BE2C (cell line): ENCODE data around the gene A4GNT.

ENCODE experiments used
- DNase-seq: peaks from one replicate; pipeline ENCODE4 v3.0.0-alpha.2; 2020
- H3K27me3 ChIP-seq: fragments of 250-450 bp; sonication (Bioruptor Pico); 2 replicates; pipeline ENCODE4 v1.5.1; 2020; ENCODE audit warnings: mild to moderate bottlenecking
- H3K36me3 ChIP-seq: fragments of 250-450 bp; sonication (Bioruptor Pico); 2 replicates; pipeline ENCODE4 v1.5.1; 2020; ENCODE audit warnings: mild to moderate bottlenecking
- H3K4me1 ChIP-seq: fragments of 250-450 bp; sonication (Bioruptor Pico); 2 replicates; pipeline ENCODE4 v1.5.1; 2020
- H3K4me3 ChIP-seq: 2 replicates; pipeline ENCODE4 v1.5.1; 2011; ENCODE audit warnings: low read depth, low read length
- H3K9me3 ChIP-seq: fragments of 250-450 bp; sonication (Bioruptor Pico); 2 replicates; pipeline ENCODE4 v1.5.1; 2020
- TF ChIP-seq, protein P1 (sequence below): IDR thresholded peaks from 2 replicates; pipeline ENCODE4 v1.5.1; 2012; ENCODE audit warnings: mild to moderate bottlenecking, low read depth, low read length

A4GNT gene

DNA sequence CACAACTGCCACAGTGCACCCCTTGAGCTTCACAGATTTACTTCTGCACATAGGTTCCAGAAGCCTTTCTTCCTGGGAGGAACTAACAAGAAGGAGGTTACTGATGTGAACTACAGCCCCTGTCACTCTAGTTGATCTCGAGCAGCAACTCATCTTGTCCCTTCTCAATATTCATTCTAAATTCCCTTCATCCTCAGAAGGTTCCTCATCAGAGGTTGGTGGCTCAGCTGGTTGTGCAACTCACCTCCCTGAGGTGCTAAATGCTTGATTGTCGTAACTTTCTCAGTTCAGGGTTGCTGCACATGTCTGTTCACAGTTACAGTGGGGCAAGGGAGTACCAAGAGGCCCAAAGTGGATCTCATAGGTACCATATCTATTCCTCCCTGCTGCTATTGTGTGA, 5.7 kb upstream of the A4GNT start:
- Histone ChIP-seq H3K36me3 (no peaks in the 10 kb centered on the region), H3K4me1 (no peaks in the 10 kb centered on the region), H3K9me3 (no peaks in the 10 kb centered on the region), H3K27me3 (no peaks in the 10 kb centered on the region), H3K4me3 (no peak overlapping the region)
- DNase-seq: no peak
- TF ChIP-seq, protein P1, sequence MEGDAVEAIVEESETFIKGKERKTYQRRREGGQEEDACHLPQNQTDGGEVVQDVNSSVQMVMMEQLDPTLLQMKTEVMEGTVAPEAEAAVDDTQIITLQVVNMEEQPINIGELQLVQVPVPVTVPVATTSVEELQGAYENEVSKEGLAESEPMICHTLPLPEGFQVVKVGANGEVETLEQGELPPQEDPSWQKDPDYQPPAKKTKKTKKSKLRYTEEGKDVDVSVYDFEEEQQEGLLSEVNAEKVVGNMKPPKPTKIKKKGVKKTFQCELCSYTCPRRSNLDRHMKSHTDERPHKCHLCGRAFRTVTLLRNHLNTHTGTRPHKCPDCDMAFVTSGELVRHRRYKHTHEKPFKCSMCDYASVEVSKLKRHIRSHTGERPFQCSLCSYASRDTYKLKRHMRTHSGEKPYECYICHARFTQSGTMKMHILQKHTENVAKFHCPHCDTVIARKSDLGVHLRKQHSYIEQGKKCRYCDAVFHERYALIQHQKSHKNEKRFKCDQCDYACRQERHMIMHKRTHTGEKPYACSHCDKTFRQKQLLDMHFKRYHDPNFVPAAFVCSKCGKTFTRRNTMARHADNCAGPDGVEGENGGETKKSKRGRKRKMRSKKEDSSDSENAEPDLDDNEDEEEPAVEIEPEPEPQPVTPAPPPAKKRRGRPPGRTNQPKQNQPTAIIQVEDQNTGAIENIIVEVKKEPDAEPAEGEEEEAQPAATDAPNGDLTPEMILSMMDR: no peak

DNA sequence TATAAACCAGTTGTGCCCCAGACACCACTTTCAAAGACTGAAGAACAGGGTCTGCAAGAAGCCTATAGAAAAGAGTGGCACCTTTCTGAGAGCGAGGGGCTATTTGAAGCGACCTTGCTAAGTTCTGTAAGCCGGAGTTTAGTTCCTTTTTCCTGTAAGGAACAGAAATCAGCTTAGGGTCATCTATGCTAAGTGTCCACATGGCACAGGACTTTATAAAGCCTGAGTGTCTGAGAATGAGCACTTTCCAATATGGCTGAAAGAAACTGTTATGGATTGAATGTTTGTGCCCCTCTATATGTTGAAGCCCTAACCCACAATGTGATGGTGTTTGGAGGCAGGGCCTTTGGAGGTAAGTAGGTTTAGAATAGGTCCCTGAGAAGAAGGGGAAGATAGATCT, 4.0 kb upstream of the A4GNT start:
- no peaks in the 10 kb centered on the region for H3K4me1 ChIP-seq
- DNase-seq: no peak
- H3K27me3 ChIP-seq: no peaks in the 10 kb centered on the region
- no peaks in the 10 kb centered on the region for H3K36me3 ChIP-seq
- TF ChIP-seq, protein P1: no peak
- no peaks in the 10 kb centered on the region for H3K9me3 ChIP-seq
- H3K4me3 ChIP-seq: no peak overlapping the region

DNA sequence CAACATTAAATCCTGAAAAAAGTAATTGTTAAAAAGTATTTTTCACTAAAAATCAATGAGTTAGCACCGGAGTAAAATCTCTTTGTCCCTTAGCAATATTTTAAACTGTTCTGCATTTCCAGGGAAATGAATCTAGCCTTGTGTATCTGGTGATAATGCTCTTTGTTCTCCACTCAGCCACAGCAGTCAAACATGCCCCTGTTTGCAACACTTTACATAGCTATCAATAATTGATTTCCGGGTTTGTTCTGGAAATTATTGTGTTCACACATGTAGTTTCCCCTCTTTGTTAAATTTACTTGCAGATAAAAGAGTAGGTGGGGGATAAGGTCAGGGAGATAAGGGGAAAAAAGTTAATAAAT, 3.6 kb upstream of the A4GNT start:
- H3K4me1 ChIP-seq: no peaks in the 10 kb centered on the region
- H3K36me3 ChIP-seq: no peaks in the 10 kb centered on the region
- no peak for DNase-seq
- TF ChIP-seq, protein P1: no peak
- no peak overlapping the region for H3K4me3 ChIP-seq
- no peaks in the 10 kb centered on the region for H3K27me3 ChIP-seq
- no peaks in the 10 kb centered on the region for H3K9me3 ChIP-seq

DNA sequence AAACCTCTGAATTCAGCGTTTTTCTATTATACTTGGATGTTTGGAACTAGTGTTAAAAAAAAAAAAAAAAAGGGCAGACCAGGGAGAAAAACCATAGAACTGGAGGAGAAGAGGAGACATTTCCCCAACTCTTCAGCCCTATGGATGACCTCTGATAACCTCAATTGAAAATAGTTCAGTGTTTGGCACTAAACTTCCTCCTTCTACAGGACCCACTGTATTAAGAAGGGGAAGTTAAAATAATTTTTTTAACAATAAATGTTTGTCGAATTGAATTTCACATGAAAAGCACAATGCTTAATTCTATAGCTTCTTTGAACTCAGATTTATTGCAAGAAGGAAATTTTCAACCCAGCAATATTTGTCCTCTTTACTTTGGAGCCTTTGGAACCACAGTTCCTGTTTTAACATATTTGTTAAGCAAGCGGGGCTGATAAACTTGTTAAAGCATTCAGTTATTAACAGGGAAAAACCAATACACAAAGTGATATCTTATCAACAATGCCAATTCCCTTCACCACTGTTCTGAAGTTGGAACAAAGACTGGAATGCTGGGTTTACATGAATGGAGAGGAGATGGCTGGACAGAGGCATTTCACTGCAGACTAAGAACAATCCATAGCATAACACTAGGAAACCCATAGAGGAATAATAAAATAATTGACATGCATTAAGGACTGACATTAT, 3.1 kb upstream of the A4GNT start:
- Histone ChIP-seq H3K9me3 (no peaks in the 10 kb centered on the region), H3K4me1 (no peaks in the 10 kb centered on the region), H3K36me3 (no peaks in the 10 kb centered on the region), H3K27me3 (no peaks in the 10 kb centered on the region), H3K4me3 (no peak overlapping the region)
- TF ChIP-seq, protein P1: no peak
- no peak for DNase-seq

DNA sequence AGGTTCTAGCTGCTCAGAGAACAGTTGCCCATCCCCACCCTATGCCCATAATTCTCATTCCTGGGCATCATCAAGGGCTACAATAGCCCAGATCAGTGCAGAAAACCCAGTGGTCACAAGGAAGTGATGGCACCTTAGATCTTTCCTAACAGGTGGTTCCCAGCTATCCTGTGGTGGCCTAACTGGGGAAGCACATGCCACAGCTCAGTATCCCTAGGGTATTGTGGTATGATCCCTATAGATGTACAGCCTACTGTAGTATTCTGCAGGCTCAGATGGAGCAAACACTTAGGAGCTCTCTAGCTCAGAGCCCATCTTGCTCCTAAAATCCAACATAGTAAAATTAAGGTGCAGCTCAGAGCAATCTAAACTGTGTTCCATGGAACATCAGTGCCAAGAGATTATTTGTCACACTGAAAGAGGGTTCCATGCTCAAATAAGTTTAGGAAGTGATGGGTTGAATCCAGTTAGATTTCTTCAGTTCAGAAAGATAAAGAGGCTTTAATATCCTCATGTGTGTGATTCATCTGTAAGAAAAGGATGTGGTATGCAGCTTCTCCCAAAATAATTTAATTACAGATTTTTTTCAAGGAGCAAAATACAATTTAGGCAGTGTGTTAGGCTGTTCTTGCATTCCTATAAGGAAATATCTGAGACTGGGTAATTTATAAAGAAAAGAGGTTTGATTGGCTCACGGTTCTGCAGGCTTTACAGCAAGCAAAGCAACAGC, 4.4 kb downstream of the A4GNT start:
- no peaks in the 10 kb centered on the region for H3K9me3 ChIP-seq
- no peaks in the 10 kb centered on the region for H3K4me1 ChIP-seq
- no peaks in the 10 kb centered on the region for H3K27me3 ChIP-seq
- H3K36me3 ChIP-seq: no peaks in the 10 kb centered on the region
- no peak overlapping the region for H3K4me3 ChIP-seq
- TF ChIP-seq, protein P1: no peak
- no peak for DNase-seq

DNA sequence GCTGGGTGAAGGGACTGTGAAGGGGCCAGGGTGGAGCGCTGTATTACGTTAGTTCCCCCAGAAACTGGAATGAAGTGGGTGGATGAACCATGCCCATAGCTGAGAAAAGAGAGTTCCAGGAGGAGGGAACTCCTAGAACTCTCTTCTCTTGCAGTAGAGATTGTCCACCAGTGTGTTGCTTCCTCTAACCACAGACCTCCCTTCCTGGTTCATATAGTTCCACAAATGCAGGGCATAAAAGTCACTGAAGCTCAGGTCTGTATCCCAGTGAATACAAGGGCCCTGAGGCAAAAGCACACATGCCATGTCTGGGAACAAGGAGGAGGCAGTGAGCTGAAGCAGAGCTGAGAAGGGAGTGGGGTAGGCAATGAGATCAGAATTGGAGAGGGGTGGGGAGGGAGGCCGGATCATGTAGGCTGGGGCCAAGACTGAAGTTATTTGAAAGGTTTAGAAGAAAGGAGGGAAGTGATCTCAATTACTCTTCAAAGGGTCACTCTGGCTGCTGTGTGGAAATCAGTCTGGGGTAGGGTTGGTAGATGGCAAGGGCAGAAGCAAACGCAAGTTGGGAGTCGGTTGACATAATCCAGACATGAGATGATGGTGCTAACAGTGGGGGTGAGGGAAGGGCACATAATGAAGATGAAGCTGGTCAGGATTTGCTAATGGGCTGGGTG, 6.5 kb downstream of the A4GNT start:
- no peaks in the 10 kb centered on the region for H3K4me1 ChIP-seq
- H3K9me3 ChIP-seq: no peaks in the 10 kb centered on the region
- H3K36me3 ChIP-seq: no peaks in the 10 kb centered on the region
- H3K27me3 ChIP-seq: no peaks in the 10 kb centered on the region
- TF ChIP-seq, protein P1: no peak
- DNase-seq: no peak
- no peak overlapping the region for H3K4me3 ChIP-seq
